Endodermal cell (in vitro differentiated cells): ENCODE results near the gene TMEM225. TPM values are rescaled to one million over a fixed set of nuclear protein-coding genes. Genes with fewer than 3 reads are reported as not detected.

Source experiments
- DNase-seq: peaks from one replicate; pipeline ENCODE4 v3.0.0-alpha.2; 2017
- H3K27ac ChIP-seq: 2 replicates; pipeline ENCODE4 v1.5.1; 2013; ENCODE audit warnings: mild to moderate bottlenecking, low read depth, low read length, moderate library complexity
- H3K27me3 ChIP-seq: 2 replicates; pipeline ENCODE4 v1.6.1; 2013; ENCODE audit warnings: mild to moderate bottlenecking, low read length, moderate library complexity; ENCODE audit not compliant: insufficient read depth, control insufficient read depth, poor library complexity, severe bottlenecking
- H3K36me3 ChIP-seq: 2 replicates; pipeline ENCODE4 v1.7.0; 2013; ENCODE audit warnings: mild to moderate bottlenecking, low read length, moderate library complexity; ENCODE audit not compliant: control insufficient read depth, insufficient read depth
- H3K4me1 ChIP-seq: one replicate; pipeline ENCODE4 v1.7.0; 2013; ENCODE audit warnings: low read length; ENCODE audit not compliant: control insufficient read depth, insufficient read depth
- H3K4me3 ChIP-seq: 2 replicates; pipeline ENCODE4 v1.5.1; 2013; ENCODE audit warnings: mild to moderate bottlenecking, low read length, moderate library complexity
- H3K9ac ChIP-seq: 2 replicates; pipeline ENCODE4 v1.6.1; 2013; ENCODE audit warnings: mild to moderate bottlenecking, low read length, moderate library complexity; ENCODE audit not compliant: poor library complexity, severe bottlenecking; ENCODE audit errors: extremely low read depth
- H3K9me3 ChIP-seq: 2 replicates; pipeline ENCODE4 v1.6.1; 2013; ENCODE audit warnings: mild to moderate bottlenecking, low read length, moderate library complexity; ENCODE audit not compliant: control insufficient read depth
- H3K27ac Mint-ChIP-seq: 2 replicates; pipeline ENCODE4 v1.8.0; 2020; ENCODE audit warnings: mixed read lengths
- H3K27me3 Mint-ChIP-seq: 2 replicates; pipeline ENCODE4 v1.8.0; 2021; ENCODE audit warnings: mild to moderate bottlenecking, mixed read lengths; ENCODE audit not compliant: insufficient read depth
- H3K36me3 Mint-ChIP-seq: 2 replicates; pipeline ENCODE4 v1.8.0; 2020; ENCODE audit warnings: low read depth, mixed read lengths
- H3K4me1 Mint-ChIP-seq: 2 replicates; pipeline ENCODE4 v1.8.0; 2020; ENCODE audit warnings: mixed read lengths
- H3K4me3 Mint-ChIP-seq: 2 replicates; pipeline ENCODE4 v1.8.0; 2020; ENCODE audit warnings: mild to moderate bottlenecking, moderate library complexity, mixed read lengths
- H3K9me3 Mint-ChIP-seq: 2 replicates; pipeline ENCODE4 v1.8.0; 2020; ENCODE audit warnings: mild to moderate bottlenecking, mixed read lengths
- CTCF ChIP-seq: fragments of 200-600 bp; sonication (generic); conservative IDR thresholded peaks from 2 replicates; pipeline ENCODE4 v1.5.0; 2021; ENCODE audit warnings: antibody characterized with exemption, mild to moderate bottlenecking
- WGBS, 2 experiments: methylation state at CpG; one replicate each; pipeline versions ENCODE4 v1.1.5 to v1.1.7; 2013; ENCODE audit warnings: missing lambda C conversion rate in 2 of 2, mixed read lengths in 1 of 2; ENCODE audit not compliant: insufficient coverage in 1 of 2, insufficient read length in 1 of 2; 5-methylcytosine and 5-hydroxymethylcytosine counted together
- total RNA-seq, 2 donors: library from RNA; stranded (reverse); fragmentation: NEBNext Ultra II Directional in 1 of 2; extraction: Animal tissue kit (Norgen Biotek cat#: 25700) in 1 of 2; gene quantifications; 2 replicates in 1 of 2; 3 replicates in 1 of 2; pipeline ENCODE4 v1.2.1, GENCODE V29; 2021

Gene TMEM225
- total RNA-seq, 2 donors from 2014 or later: not detected

GRCh38 chr11:123838659-123839058 is 46.8 kb downstream of the TMEM225 start:
- no peak overlapping the region for H3K4me3 ChIP-seq
- no peak for TF ChIP-seq CTCF
- WGBS, 2 experiments: 73 to 100% methylated on average over 1 of the region's 1 CpG
- H3K4me1 Mint-ChIP-seq: peaks cover 16% of the 10 kb centered on the region
- H3K27me3 ChIP-seq: peaks cover 20% of the 10 kb centered on the region
- peaks cover 7% of the 10 kb centered on the region for H3K36me3 Mint-ChIP-seq
- H3K9me3 ChIP-seq: no peaks in the 10 kb centered on the region
- H3K27me3 Mint-ChIP-seq: peaks cover 25% of the 10 kb centered on the region
- no peaks in the 10 kb centered on the region for H3K36me3 ChIP-seq
- no peak overlapping the region for H3K4me3 Mint-ChIP-seq
- H3K4me1 ChIP-seq: no peaks in the 10 kb centered on the region
- no peak overlapping the region for H3K27ac ChIP-seq
- DNase-seq: no peak
- H3K9ac ChIP-seq: no peak overlapping the region
- H3K27ac Mint-ChIP-seq: no peak overlapping the region
- peaks cover 4% of the 10 kb centered on the region for H3K9me3 Mint-ChIP-seq

- no peak overlapping the region for H3K27ac Mint-ChIP-seq
- peaks cover 16% of the 10 kb centered on the region for H3K4me1 Mint-ChIP-seq
- H3K27me3 Mint-ChIP-seq: peaks cover 25% of the 10 kb centered on the region
- no peak overlapping the region for H3K4me3 ChIP-seq
- no peaks in the 10 kb centered on the region for H3K4me1 ChIP-seq
- 53 to 69% methylated on average over 3 of the region's 3 CpGs for WGBS, 2 experiments
- peaks cover 20% of the 10 kb centered on the region for H3K27me3 ChIP-seq
- H3K9ac ChIP-seq: no peak overlapping the region
- H3K9me3 ChIP-seq: no peaks in the 10 kb centered on the region
- DNase-seq: no peak
- H3K9me3 Mint-ChIP-seq: peaks cover 4% of the 10 kb centered on the region
- no peaks in the 10 kb centered on the region for H3K36me3 ChIP-seq
- no peak overlapping the region for H3K4me3 Mint-ChIP-seq
- peaks cover 7% of the 10 kb centered on the region for H3K36me3 Mint-ChIP-seq
- no peak overlapping the region for H3K27ac ChIP-seq
- TF ChIP-seq CTCF: no peak
Measured at GRCh38 chr11:123838199-123838598, 47.3 kb downstream of the TMEM225 start.

DNA sequence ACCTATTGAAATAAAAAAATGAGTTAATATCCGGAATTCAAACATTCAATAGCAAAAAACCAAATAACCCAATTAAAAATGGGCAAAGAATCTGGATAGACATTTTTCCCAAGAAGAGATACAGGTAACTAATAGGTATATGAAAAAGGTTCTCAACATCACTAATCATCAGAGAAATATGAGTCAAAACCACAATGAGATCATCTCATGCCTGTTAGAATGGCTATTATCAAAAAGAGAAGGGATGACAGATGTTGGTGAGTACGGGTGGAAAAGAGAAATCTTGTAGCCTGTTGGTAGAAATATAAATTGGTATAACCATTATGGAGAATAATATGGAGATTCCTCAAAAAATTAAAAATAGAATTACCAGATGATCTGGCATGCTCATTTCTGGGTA is 52.4 kb downstream of the TMEM225 start:
- Mint-ChIP-seq H3K27me3 (peaks cover 8% of the 10 kb centered on the region), H3K4me1 (peaks cover 2% of the 10 kb centered on the region), H3K4me3 (no peak overlapping the region), H3K36me3 (peaks cover 12% of the 10 kb centered on the region), H3K9me3 (peaks cover 12% of the 10 kb centered on the region), H3K27ac (no peak overlapping the region)
- H3K9me3 ChIP-seq: no peaks in the 10 kb centered on the region
- H3K4me1 ChIP-seq: no peaks in the 10 kb centered on the region
- H3K27me3 ChIP-seq: no peaks in the 10 kb centered on the region
- no peaks in the 10 kb centered on the region for H3K36me3 ChIP-seq
- WGBS, 2 experiments: 93 to 100% methylated on average over 1 to 2 of the region's 2 CpGs
- H3K27ac ChIP-seq: no peak overlapping the region
- no peak overlapping the region for H3K9ac ChIP-seq
- TF ChIP-seq CTCF: no peak
- no peak for DNase-seq
- no peak overlapping the region for H3K4me3 ChIP-seq

Other genes with a start within 250 kb of the TMEM225 start
- under 1 TPM; 0.51 to 0.90 TPM for gene SCN3B, start 231.0 kb downstream of the TMEM225 start, total RNA-seq
- 10 to 100 TPM; 25.0 to 28.8 TPM for gene ZNF202, start 144.0 kb downstream of the TMEM225 start, total RNA-seq
- gene OR6X1, start 131.2 kb downstream of the TMEM225 start, total RNA-seq: not detected
- not detected for gene OR6M1, start 79.3 kb downstream of the TMEM225 start, total RNA-seq
- gene OR8D4, start 16.5 kb upstream of the TMEM225 start, total RNA-seq: under 1 TPM in 1 of 2 donors, not detected in 1; 0.13 TPM
- gene OR4D5, start 53.9 kb upstream of the TMEM225 start, total RNA-seq: under 1 TPM in 1 of 2 donors, not detected in 1; 0.24 TPM
- not detected for gene OR6T1, start 58.2 kb upstream of the TMEM225 start, total RNA-seq
- not detected for gene OR10S1, start 92.1 kb upstream of the TMEM225 start, total RNA-seq
- gene OR10G6, start 109.5 kb upstream of the TMEM225 start, total RNA-seq: not detected
- gene OR10G4, start 127.3 kb upstream of the TMEM225 start, total RNA-seq: not detected
- gene OR10G9, start 137.3 kb upstream of the TMEM225 start, total RNA-seq: not detected
- not detected for gene OR10G8, start 141.1 kb upstream of the TMEM225 start, total RNA-seq
- not detected for gene OR10G7, start 155.7 kb upstream of the TMEM225 start, total RNA-seq
- gene VWA5A, start 229.8 kb upstream of the TMEM225 start, total RNA-seq: 10 to 100 TPM; 38.3 to 65.4 TPM